GM19438 (cell line): ENCODE measurements around the gene WSCD2.

Experiments
- ATAC-seq: cut with Tn5 transposase; IDR thresholded peaks from one replicate; pipeline ENCODE4 v1.9.1; 2021; ENCODE audit warnings: low read depth; ENCODE audit not compliant: unreplicated experiment

WSCD2 gene

GRCh38 chr12:108226866-108227265 is 97.8 kb downstream of the WSCD2 start:
- ATAC-seq, result no peak

GRCh38 chr12:108228746-108229145 is 99.7 kb downstream of the WSCD2 start:
- ATAC-seq, result no peak

- ATAC-seq, result no peak
These were observed 102.2 kb downstream of the WSCD2 start for GRCh38 chr12:108231109-108231905.

- no peak for ATAC-seq
These were observed 102.9 kb downstream of the WSCD2 start for GRCh38 chr12:108231909-108232434.

- ATAC-seq, result no peak
These were observed 103.5 kb downstream of the WSCD2 start for GRCh38 chr12:108232565-108232964.

- ATAC-seq, result no peak
These were observed 105.1 kb downstream of the WSCD2 start for GRCh38 chr12:108234158-108234557.

- ATAC-seq, result no peak
These were observed 106.3 kb downstream of the WSCD2 start for GRCh38 chr12:108235197-108235984.

- ATAC-seq, result no peak
These were observed 106.8 kb downstream of the WSCD2 start for GRCh38 chr12:108235985-108236263.

GRCh38 chr12:108236366-108236765 is 107.3 kb downstream of the WSCD2 start:
- ATAC-seq, result no peak

- no peak for ATAC-seq
These were observed 108.2 kb downstream of the WSCD2 start for GRCh38 chr12:108237272-108237671.

GRCh38 chr12:108238474-108238873 is 109.4 kb downstream of the WSCD2 start:
- no peak for ATAC-seq

GRCh38 chr12:108239378-108239777 is 110.3 kb downstream of the WSCD2 start:
- no peak for ATAC-seq

- no peak for ATAC-seq
These were observed 111.1 kb downstream of the WSCD2 start for GRCh38 chr12:108240027-108240785.

- no peak for ATAC-seq
These were observed 111.8 kb downstream of the WSCD2 start for GRCh38 chr12:108240928-108241327.

- ATAC-seq, result no peak
These were observed 113.1 kb downstream of the WSCD2 start for GRCh38 chr12:108241986-108242703.

- no peak for ATAC-seq
These were observed 118.0 kb downstream of the WSCD2 start for GRCh38 chr12:108247130-108247529.

GRCh38 chr12:108248011-108248410 is 118.9 kb downstream of the WSCD2 start:
- ATAC-seq, result no peak

- no peak for ATAC-seq
These were observed 123.4 kb downstream of the WSCD2 start for GRCh38 chr12:108252523-108252922.

- ATAC-seq, result no peak
These were observed 124.5 kb downstream of the WSCD2 start for GRCh38 chr12:108253540-108253939.

- no peak for ATAC-seq
These were observed 124.9 kb downstream of the WSCD2 start for GRCh38 chr12:108254030-108254429.
